Subcutaneous abdominal adipose tissue (tissue), 5 donors: ENCODE measurements around the gene EXOC1L.

Experiments
- H3K27ac ChIP-seq: one replicate; pipeline ENCODE4 v1.7.0; 2013; ENCODE audit warnings: low read depth, mild to moderate bottlenecking, inconsistent platforms, low read length, moderate library complexity
- H3K27me3 ChIP-seq, 5 donors: one replicate each; pipeline ENCODE4 v1.7.0; 2013; ENCODE audit warnings: low read length in 5 of 5, inconsistent platforms in 1 of 5; ENCODE audit not compliant: control insufficient read depth in 5 of 5, insufficient read depth in 4 of 5
- H3K36me3 ChIP-seq, 5 donors: one replicate each; pipeline ENCODE4 v1.7.0; 2013; ENCODE audit warnings: low read length in 5 of 5; ENCODE audit not compliant: control insufficient read depth in 5 of 5, insufficient read depth in 5 of 5
- H3K4me1 ChIP-seq, 5 donors: one replicate each; pipeline ENCODE4 v1.7.0; 2013; ENCODE audit warnings: low read length in 5 of 5, mild to moderate bottlenecking in 3 of 5, moderate library complexity in 1 of 5; ENCODE audit not compliant: control insufficient read depth in 5 of 5, insufficient read depth in 5 of 5
- H3K4me3 ChIP-seq, 5 donors: one replicate each; pipeline ENCODE4 v1.7.0; 2013; ENCODE audit warnings: low read length in 5 of 5, low read depth in 1 of 5
- H3K9ac ChIP-seq, 5 donors: one replicate each; pipeline ENCODE4 v1.7.0; 2013; ENCODE audit warnings: low read length in 5 of 5, mild to moderate bottlenecking in 4 of 5, moderate library complexity in 3 of 5
- H3K9me3 ChIP-seq, 5 donors: one replicate each; pipeline ENCODE4 v1.7.0; 2013; ENCODE audit warnings: low read length in 5 of 5; ENCODE audit not compliant: control insufficient read depth in 5 of 5
- donor health status: healthy.
- donor health status: healthy.
- donor health status: healthy.
- donor health status: healthy.
- donor health status: healthy.

Gene EXOC1L

GRCh38 chr4:55801498-55801897, 18.1 kb upstream of the EXOC1L start:
- Histone ChIP-seq H3K27ac (no peak overlapping the region), H3K27me3 (peaks cover 0 to 3% (median 0%) of the 10 kb centered on the region in 5 donors), H3K36me3 (no peaks in the 10 kb centered on the region), H3K9ac (no peak overlapping the region), H3K4me3 (no peak overlapping the region), H3K4me1 (no peaks in the 10 kb centered on the region), H3K9me3 (no peaks in the 10 kb centered on the region)

GRCh38 chr4:55807556-55807955, 12.0 kb upstream of the EXOC1L start:
- Histone ChIP-seq H3K9ac (no peak overlapping the region), H3K9me3 (no peaks in the 10 kb centered on the region), H3K27ac (no peak overlapping the region), H3K4me3 (no peak overlapping the region), H3K36me3 (no peaks in the 10 kb centered on the region), H3K4me1 (no peaks in the 10 kb centered on the region), H3K27me3 (no peaks in the 10 kb centered on the region)

- H3K27me3 ChIP-seq, result no peaks in the 10 kb centered on the region
- H3K4me1 ChIP-seq, result no peaks in the 10 kb centered on the region
- no peaks in the 10 kb centered on the region for H3K9me3 ChIP-seq
- no peaks in the 10 kb centered on the region for H3K36me3 ChIP-seq
- H3K4me3 ChIP-seq, result no peak overlapping the region
- H3K27ac ChIP-seq, result no peak overlapping the region
- H3K9ac ChIP-seq, result no peak overlapping the region
Observed at GRCh38 chr4:55808186-55808585, 11.4 kb upstream of the EXOC1L start.

GRCh38 chr4:55808632-55809031, 11.0 kb upstream of the EXOC1L start:
- Histone ChIP-seq H3K9me3 (no peaks in the 10 kb centered on the region), H3K27me3 (no peaks in the 10 kb centered on the region), H3K9ac (no peak overlapping the region), H3K36me3 (no peaks in the 10 kb centered on the region), H3K4me1 (no peaks in the 10 kb centered on the region), H3K4me3 (no peak overlapping the region), H3K27ac (no peak overlapping the region)

- no peak overlapping the region for H3K4me3 ChIP-seq
- H3K27ac ChIP-seq, result no peak overlapping the region
- no peaks in the 10 kb centered on the region for H3K9me3 ChIP-seq
- no peaks in the 10 kb centered on the region for H3K27me3 ChIP-seq
- no peaks in the 10 kb centered on the region for H3K36me3 ChIP-seq
- H3K9ac ChIP-seq, result no peak overlapping the region
- H3K4me1 ChIP-seq, result peaks cover 0 to 16% (median 10%) of the 10 kb centered on the region in 5 donors
Observed at GRCh38 chr4:55817691-55818090, 1.9 kb upstream of the EXOC1L start.

- H3K9ac ChIP-seq, result peak overlapping the region in 2 of 5 donors; percentile 32 to 79
- peak overlapping the region; percentile 58 to 76 (median 62) for H3K4me3 ChIP-seq
- H3K4me1 ChIP-seq, result peaks cover 0 to 16% (median 10%) of the 10 kb centered on the region in 5 donors
- no peaks in the 10 kb centered on the region for H3K36me3 ChIP-seq
- H3K27me3 ChIP-seq, result no peaks in the 10 kb centered on the region
- no peak overlapping the region for H3K27ac ChIP-seq
- no peaks in the 10 kb centered on the region for H3K9me3 ChIP-seq
Observed at GRCh38 chr4:55820279-55820678, 689 bp downstream of the EXOC1L start.

- peaks cover 0 to 16% (median 10%) of the 10 kb centered on the region in 5 donors for H3K4me1 ChIP-seq
- no peaks in the 10 kb centered on the region for H3K9me3 ChIP-seq
- H3K36me3 ChIP-seq, result no peaks in the 10 kb centered on the region
- no peaks in the 10 kb centered on the region for H3K27me3 ChIP-seq
- no peak overlapping the region for H3K27ac ChIP-seq
- H3K4me3 ChIP-seq, result no peak overlapping the region
- no peak overlapping the region for H3K9ac ChIP-seq
Observed at GRCh38 chr4:55822329-55822728, 2.7 kb downstream of the EXOC1L start.

GRCh38 chr4:55824865-55825264, 5.3 kb downstream of the EXOC1L start:
- Histone ChIP-seq H3K9ac (no peak overlapping the region), H3K27me3 (no peaks in the 10 kb centered on the region), H3K27ac (no peak overlapping the region), H3K36me3 (no peaks in the 10 kb centered on the region), H3K9me3 (no peaks in the 10 kb centered on the region), H3K4me3 (no peak overlapping the region), H3K4me1 (peaks cover 0 to 11% (median 5%) of the 10 kb centered on the region in 5 donors)

- no peak overlapping the region for H3K4me3 ChIP-seq
- no peaks in the 10 kb centered on the region for H3K4me1 ChIP-seq
- no peaks in the 10 kb centered on the region for H3K36me3 ChIP-seq
- no peaks in the 10 kb centered on the region for H3K27me3 ChIP-seq
- H3K9me3 ChIP-seq, result no peaks in the 10 kb centered on the region
- no peak overlapping the region for H3K27ac ChIP-seq
- no peak overlapping the region for H3K9ac ChIP-seq
Observed at GRCh38 chr4:55826986-55827385, 7.4 kb downstream of the EXOC1L start.

- no peaks in the 10 kb centered on the region for H3K9me3 ChIP-seq
- H3K9ac ChIP-seq, result no peak overlapping the region
- H3K4me1 ChIP-seq, result no peaks in the 10 kb centered on the region
- no peak overlapping the region for H3K27ac ChIP-seq
- no peak overlapping the region for H3K4me3 ChIP-seq
- H3K36me3 ChIP-seq, result no peaks in the 10 kb centered on the region
- no peaks in the 10 kb centered on the region for H3K27me3 ChIP-seq
Observed at GRCh38 chr4:55827582-55827981, 8.0 kb downstream of the EXOC1L start.

- Histone ChIP-seq H3K4me3 (no peak overlapping the region), H3K27ac (no peak overlapping the region), H3K4me1 (peaks cover 0 to 8% (median 0%) of the 10 kb centered on the region in 5 donors), H3K27me3 (no peaks in the 10 kb centered on the region), H3K9me3 (no peaks in the 10 kb centered on the region), H3K36me3 (no peaks in the 10 kb centered on the region), H3K9ac (no peak overlapping the region)
Observed at GRCh38 chr4:55830048-55830447, 10.5 kb downstream of the EXOC1L start.
